A673 (cell line): Measurements from ENCODE around the gene FAM20B.
"Not testable (repeated sequence)": the region's sequence is repeated elsewhere in the genome, so short reads cannot be mapped to it uniquely, and the experiment has no call there.

Source experiments
- EZH2 ChIP-seq: fragments of 200-600 bp; sonication (generic); IDR thresholded peaks from 2 replicates; pipeline ENCODE4 v1.6.1; 2017; ENCODE audit warnings: borderline replicate concordance, low read depth, mild to moderate bottlenecking, mixed read lengths, antibody characterized with exemption, low read length; ENCODE audit not compliant: poor library complexity, severe bottlenecking
- TF ChIP-seq, protein P1 (sequence below): fragments of 300-800, 200-600 bp; sonication (generic); conservative IDR thresholded peaks from 2 replicates; pipeline ENCODE4 v1.5.1; 2017; ENCODE audit warnings: low read depth, mild to moderate bottlenecking, antibody characterized with exemption, low read length, moderate library complexity, mixed read lengths

DNA sequence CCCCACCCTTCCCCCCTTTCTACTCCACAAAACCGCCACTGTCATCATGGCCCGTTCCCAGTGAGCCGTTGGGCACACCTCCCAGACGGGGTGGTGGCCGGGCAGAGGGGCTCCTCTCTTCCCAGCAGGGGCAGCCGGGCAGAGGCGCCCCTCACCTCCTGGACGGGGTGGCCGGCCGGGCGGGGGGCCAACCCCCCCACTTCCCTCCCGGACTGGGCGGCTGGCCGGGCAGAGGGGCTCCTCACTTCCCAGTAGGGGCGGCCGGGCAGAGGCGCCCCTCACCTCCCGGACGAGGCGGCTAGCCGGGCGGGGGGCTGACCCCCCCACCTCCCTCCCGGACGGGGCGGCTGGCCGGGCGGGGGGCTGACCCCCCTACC lies 14.5 kb downstream of the FAM20B start:
- TF ChIP-seq, protein P1, sequence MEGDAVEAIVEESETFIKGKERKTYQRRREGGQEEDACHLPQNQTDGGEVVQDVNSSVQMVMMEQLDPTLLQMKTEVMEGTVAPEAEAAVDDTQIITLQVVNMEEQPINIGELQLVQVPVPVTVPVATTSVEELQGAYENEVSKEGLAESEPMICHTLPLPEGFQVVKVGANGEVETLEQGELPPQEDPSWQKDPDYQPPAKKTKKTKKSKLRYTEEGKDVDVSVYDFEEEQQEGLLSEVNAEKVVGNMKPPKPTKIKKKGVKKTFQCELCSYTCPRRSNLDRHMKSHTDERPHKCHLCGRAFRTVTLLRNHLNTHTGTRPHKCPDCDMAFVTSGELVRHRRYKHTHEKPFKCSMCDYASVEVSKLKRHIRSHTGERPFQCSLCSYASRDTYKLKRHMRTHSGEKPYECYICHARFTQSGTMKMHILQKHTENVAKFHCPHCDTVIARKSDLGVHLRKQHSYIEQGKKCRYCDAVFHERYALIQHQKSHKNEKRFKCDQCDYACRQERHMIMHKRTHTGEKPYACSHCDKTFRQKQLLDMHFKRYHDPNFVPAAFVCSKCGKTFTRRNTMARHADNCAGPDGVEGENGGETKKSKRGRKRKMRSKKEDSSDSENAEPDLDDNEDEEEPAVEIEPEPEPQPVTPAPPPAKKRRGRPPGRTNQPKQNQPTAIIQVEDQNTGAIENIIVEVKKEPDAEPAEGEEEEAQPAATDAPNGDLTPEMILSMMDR: not testable (repeated sequence)
- not testable (repeated sequence) for TF ChIP-seq EZH2
